Naive thymus-derived CD4-positive, alpha-beta T cell (primary cell): Measurements from ENCODE around the gene GRAMD1B. TPM values are rescaled to one million over a fixed set of nuclear protein-coding genes. Genes with fewer than 3 reads are reported as not detected.

Source experiments
- ATAC-seq: fragments of 150-1000 bp; cut with Tn5 transposase; 2 replicates; pipeline ENCODE4 v1.10.0; 2021; ENCODE audit warnings: mild to moderate bottlenecking, moderate library complexity
- CTCF ChIA-PET: fragments of 350-600 bp; sonication (Branson Sonifier 250); formaldehyde crosslinking; loops from one replicate; lab custom pipeline; 2021; ENCODE audit warnings: antibody characterized with exemption; lab: Charles Lee
- POLR2A ChIA-PET: fragments of 350-600 bp; sonication (Branson Sonifier 250); formaldehyde crosslinking; loops from one replicate; lab custom pipeline; 2021; ENCODE audit warnings: antibody characterized with exemption, inconsistent platforms; lab: Charles Lee
- DNase-seq, 9 donors: peaks; one replicate each; pipeline versions ENCODE4 v3.0.0 to v3.0.0-alpha.2; 2020 to 2022; ENCODE audit warnings: mixed read lengths in 1 of 9
- H3K27ac ChIP-seq: one replicate; pipeline ENCODE4 v1.7.0; 2013; ENCODE audit warnings: mild to moderate bottlenecking, low read depth, low read length, moderate library complexity
- H3K27me3 ChIP-seq, 2 donors: one replicate each; pipeline ENCODE4 v1.7.0; 2013; ENCODE audit warnings: low read length in 2 of 2, mild to moderate bottlenecking in 2 of 2, moderate library complexity in 2 of 2; ENCODE audit not compliant: control insufficient read depth in 2 of 2, insufficient read depth in 2 of 2
- H3K36me3 ChIP-seq, 3 experiments: 1 replicate in 2 of 3; 2 replicates in 1 of 3; pipeline ENCODE4 v1.7.0; 2013; ENCODE audit warnings: low read length in 3 of 3, mild to moderate bottlenecking in 3 of 3, moderate library complexity in 1 of 3; ENCODE audit not compliant: insufficient read depth in 3 of 3, control insufficient read depth in 2 of 3
- H3K4me1 ChIP-seq, 2 donors: one replicate each; pipeline ENCODE4 v1.7.0; 2013; ENCODE audit warnings: low read length in 2 of 2, mild to moderate bottlenecking in 2 of 2, moderate library complexity in 1 of 2; ENCODE audit not compliant: control insufficient read depth in 2 of 2, insufficient read depth in 2 of 2
- H3K4me3 ChIP-seq: 2 replicates; pipeline ENCODE4 v1.7.0; 2013; ENCODE audit warnings: mild to moderate bottlenecking, low read length
- H3K9me3 ChIP-seq, 3 experiments: 1 replicate in 2 of 3; 2 replicates in 1 of 3; pipeline ENCODE4 v1.7.0; 2013; ENCODE audit warnings: low read length in 3 of 3; ENCODE audit not compliant: control insufficient read depth in 2 of 3
- H3K27ac Mint-ChIP-seq, 9 donors: one replicate each; pipeline ENCODE4 v1.8.0; 2020 to 2022; ENCODE audit warnings: mixed read lengths in 9 of 9, mild to moderate bottlenecking in 8 of 9, moderate library complexity in 5 of 9, inconsistent platforms in 2 of 9
- H3K27me3 Mint-ChIP-seq, 5 donors: one replicate each; pipeline ENCODE4 v1.8.0; 2021 to 2022; ENCODE audit warnings: mixed read lengths in 5 of 5, mild to moderate bottlenecking in 1 of 5
- H3K36me3 Mint-ChIP-seq, 5 donors: one replicate each; pipeline ENCODE4 v1.8.0; 2020 to 2022; ENCODE audit warnings: mixed read lengths in 5 of 5, mild to moderate bottlenecking in 3 of 5, inconsistent platforms in 1 of 5
- H3K4me1 Mint-ChIP-seq, 7 donors: one replicate each; pipeline ENCODE4 v1.8.0; 2020 to 2022; ENCODE audit warnings: mixed read lengths in 7 of 7, mild to moderate bottlenecking in 3 of 7, inconsistent platforms in 1 of 7
- H3K4me3 Mint-ChIP-seq, 10 donors: one replicate each; pipeline ENCODE4 v1.8.0; 2020 to 2022; ENCODE audit warnings: mild to moderate bottlenecking in 10 of 10, mixed read lengths in 10 of 10, moderate library complexity in 6 of 10, inconsistent platforms in 2 of 10
- H3K9me3 Mint-ChIP-seq, 11 donors: one replicate each; pipeline ENCODE4 v1.8.0; 2020 to 2022; ENCODE audit warnings: mixed read lengths in 11 of 11, mild to moderate bottlenecking in 4 of 11, inconsistent platforms in 1 of 11, moderate library complexity in 1 of 11
- intact Hi-C, 2 donors: fragments of 100-400 bp; cut with micrococcal nuclease; formaldehyde crosslinking; loops; one replicate each; pipeline ENCODE4 v1.15.1; 2023
- polyA plus RNA-seq, 2 donors: library from polyadenylated mRNA; unstranded; fragments of 300-500 nt; fragmentation: Illumina TruSeq; gene quantifications; one replicate each; pipeline ENCODE4 v1.2.3, GENCODE V29; 2021
- total RNA-seq, 6 experiments: library from RNA in 5 of 6; stranded (reverse) in 5 of 6; gene quantifications; 1 replicate in 5 of 6; 2 replicates in 1 of 6; pipeline ENCODE4 v1.2.3 and lab custom pipeline; 2021 to 2026

The GRAMD1B gene
- total and polyA plus RNA-seq, 7 experiments from 2014 or later, result 1.7 to 88.9 (median 10.0) TPM

- Histone ChIP-seq H3K36me3 (no peaks in the 10 kb centered on the region), H3K27ac (no peak overlapping the region), H3K9me3 (no peaks in the 10 kb centered on the region), H3K4me1 (peaks cover 0 to 7% of the 10 kb centered on the region in 2 donors), H3K27me3 (no peaks in the 10 kb centered on the region), H3K4me3 (no peak overlapping the region)
- Mint-ChIP-seq H3K36me3 (peaks cover 0 to 8% (median 0%) of the 10 kb centered on the region in 5 donors), H3K4me1 (peaks cover 7 to 26% (median 18%) of the 10 kb centered on the region in 7 donors), H3K9me3 (no peaks in the 10 kb centered on the region), H3K27ac (no peak overlapping the region), H3K27me3 (peaks cover 0 to 4% (median 0%) of the 10 kb centered on the region in 5 donors), H3K4me3 (no peak overlapping the region)
- POLR2A ChIA-PET, result no interaction called here
- no peak for DNase-seq
- ATAC-seq, result no peak
- CTCF ChIA-PET, result interaction anchor here (0.6 kb wide), 1 partner anchor 14 kb away, joined by 3 read pairs; no protein-coding TSS in a partner anchor
- intact Hi-C loops, result no loop called here
Measured at GRCh38 chr11:123562829-123563228, 132.8 kb downstream of the GRAMD1B start.

DNA sequence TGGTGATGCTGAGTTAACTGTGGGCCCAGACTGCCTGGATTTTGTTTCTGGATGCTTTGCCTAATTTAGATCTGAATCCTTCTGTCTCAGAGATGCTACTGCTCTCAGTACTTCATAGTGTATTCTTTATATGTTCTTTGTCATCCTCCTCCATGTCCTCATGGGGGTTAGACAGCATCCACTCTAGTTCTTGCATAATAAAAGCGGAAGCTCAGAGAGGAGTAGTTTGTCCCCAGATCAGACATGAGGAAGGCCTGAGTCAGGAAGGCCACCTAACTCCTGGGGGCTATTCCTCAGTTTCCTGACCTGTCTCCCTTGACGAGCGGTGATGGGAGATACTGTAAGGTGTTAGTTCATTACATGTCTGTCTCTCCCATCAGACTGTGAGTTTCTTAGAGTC is 134.2 kb downstream of the GRAMD1B start:
- no peak overlapping the region for H3K4me3 Mint-ChIP-seq
- H3K9me3 ChIP-seq, result no peaks in the 10 kb centered on the region
- ATAC-seq, result peak; percentile 37
- intact Hi-C loops, result no loop called here
- H3K4me1 Mint-ChIP-seq, result peaks cover 7 to 24% (median 16%) of the 10 kb centered on the region in 7 donors
- ChIA-PET CTCF (no interaction called here), POLR2A (no interaction called here)
- H3K36me3 Mint-ChIP-seq, result peaks cover 0 to 8% (median 0%) of the 10 kb centered on the region in 5 donors
- H3K36me3 ChIP-seq, result no peaks in the 10 kb centered on the region
- H3K4me3 ChIP-seq, result no peak overlapping the region
- no peak overlapping the region for H3K27ac Mint-ChIP-seq
- no peak overlapping the region for H3K27ac ChIP-seq
- DNase-seq, result no peak
- peaks cover 0 to 7% of the 10 kb centered on the region in 2 donors for H3K4me1 ChIP-seq
- H3K9me3 Mint-ChIP-seq, result no peaks in the 10 kb centered on the region
- peaks cover 0 to 4% (median 0%) of the 10 kb centered on the region in 5 donors for H3K27me3 Mint-ChIP-seq
- H3K27me3 ChIP-seq, result no peaks in the 10 kb centered on the region

DNA sequence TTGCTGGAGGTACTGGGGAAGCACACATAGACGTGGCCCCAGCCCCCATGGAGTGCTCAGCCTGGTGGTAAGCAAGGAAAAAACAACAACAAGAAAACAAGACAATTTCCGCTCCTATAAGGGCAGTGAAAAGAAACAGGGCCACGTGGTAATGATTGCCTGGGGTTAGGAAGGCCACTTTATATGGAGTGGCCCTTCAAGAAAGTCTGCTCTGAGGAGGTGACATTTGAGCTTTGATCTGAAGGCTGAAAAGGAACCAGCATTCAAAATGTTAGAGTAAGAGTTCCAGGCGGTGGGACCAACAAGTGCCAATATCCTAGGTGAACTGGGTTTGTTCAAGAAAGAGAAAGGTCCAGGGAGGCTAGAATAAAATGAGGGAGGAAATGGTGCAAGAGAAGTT is 136.8 kb downstream of the GRAMD1B start:
- no peaks in the 10 kb centered on the region for H3K9me3 Mint-ChIP-seq
- no peaks in the 10 kb centered on the region for H3K27me3 ChIP-seq
- no peak overlapping the region for H3K27ac ChIP-seq
- no peak overlapping the region for H3K27ac Mint-ChIP-seq
- no peak overlapping the region for H3K4me3 ChIP-seq
- no peaks in the 10 kb centered on the region for H3K9me3 ChIP-seq
- no peaks in the 10 kb centered on the region for H3K36me3 ChIP-seq
- ATAC-seq (no peak), DNase-seq (no peak)
- H3K4me1 ChIP-seq, result no peaks in the 10 kb centered on the region
- no peaks in the 10 kb centered on the region for H3K27me3 Mint-ChIP-seq
- H3K4me3 Mint-ChIP-seq, result no peak overlapping the region
- intact Hi-C loops, result no loop called here
- peaks cover 0 to 4% (median 0%) of the 10 kb centered on the region in 5 donors for H3K36me3 Mint-ChIP-seq
- ChIA-PET CTCF (no interaction called here), POLR2A (no interaction called here)
- H3K4me1 Mint-ChIP-seq, result peaks cover 0 to 14% (median 0%) of the 10 kb centered on the region in 7 donors

DNA sequence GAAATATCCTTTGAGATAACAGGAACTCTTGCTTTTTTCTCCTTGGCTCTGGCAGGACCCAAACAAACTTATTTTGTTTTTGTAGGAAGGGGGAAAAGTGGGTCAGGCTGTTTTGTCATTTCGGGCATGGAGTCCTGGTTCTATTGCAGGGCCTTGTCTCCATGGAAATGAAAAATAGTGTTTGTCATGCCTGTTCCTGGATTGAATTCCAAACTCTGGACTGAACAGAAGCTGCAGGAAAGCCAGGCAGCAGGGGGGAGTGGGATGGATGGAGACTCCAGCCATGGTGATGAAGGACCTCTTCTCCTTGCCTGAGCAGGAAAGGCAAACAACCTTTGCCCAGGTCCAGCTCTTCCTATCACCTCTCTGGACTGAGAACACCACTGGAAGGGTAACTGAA is 137.4 kb downstream of the GRAMD1B start:
- CTCF ChIA-PET, result interaction anchor here (1.4 kb wide), 1 partner anchor 9 kb away, joined by 4 read pairs; no protein-coding TSS in a partner anchor
- DNase-seq (no peak), ATAC-seq (no peak)
- Mint-ChIP-seq H3K4me3 (no peak overlapping the region), H3K36me3 (peaks cover 0 to 4% (median 0%) of the 10 kb centered on the region in 5 donors), H3K27me3 (no peaks in the 10 kb centered on the region), H3K27ac (no peak overlapping the region), H3K9me3 (no peaks in the 10 kb centered on the region), H3K4me1 (peaks cover 0 to 16% (median 0%) of the 10 kb centered on the region in 7 donors)
- H3K4me3 ChIP-seq, result no peak overlapping the region
- POLR2A ChIA-PET, result no interaction called here
- intact Hi-C loops, result no loop called here
- H3K4me1 ChIP-seq, result no peaks in the 10 kb centered on the region
- H3K27me3 ChIP-seq, result no peaks in the 10 kb centered on the region
- H3K36me3 ChIP-seq, result no peaks in the 10 kb centered on the region
- H3K27ac ChIP-seq, result no peak overlapping the region
- no peaks in the 10 kb centered on the region for H3K9me3 ChIP-seq

GRCh38 chr11:123568367-123568870 is 138.3 kb downstream of the GRAMD1B start:
- ChIA-PET CTCF (interaction anchor here (1.4 kb wide), 1 partner anchor 9 kb away, joined by 4 read pairs; no protein-coding TSS in a partner anchor), POLR2A (no interaction called here)
- no peaks in the 10 kb centered on the region for H3K9me3 ChIP-seq
- ATAC-seq (no peak), DNase-seq (no peak)
- no peaks in the 10 kb centered on the region for H3K4me1 ChIP-seq
- Mint-ChIP-seq H3K27ac (no peak overlapping the region), H3K9me3 (no peaks in the 10 kb centered on the region), H3K4me3 (no peak overlapping the region), H3K27me3 (no peaks in the 10 kb centered on the region), H3K4me1 (peaks cover 0 to 17% (median 0%) of the 10 kb centered on the region in 7 donors), H3K36me3 (peaks cover 0 to 4% (median 0%) of the 10 kb centered on the region in 5 donors)
- H3K27ac ChIP-seq, result no peak overlapping the region
- no peaks in the 10 kb centered on the region for H3K36me3 ChIP-seq
- intact Hi-C loops, result no loop called here
- no peaks in the 10 kb centered on the region for H3K27me3 ChIP-seq
- H3K4me3 ChIP-seq, result no peak overlapping the region

DNA sequence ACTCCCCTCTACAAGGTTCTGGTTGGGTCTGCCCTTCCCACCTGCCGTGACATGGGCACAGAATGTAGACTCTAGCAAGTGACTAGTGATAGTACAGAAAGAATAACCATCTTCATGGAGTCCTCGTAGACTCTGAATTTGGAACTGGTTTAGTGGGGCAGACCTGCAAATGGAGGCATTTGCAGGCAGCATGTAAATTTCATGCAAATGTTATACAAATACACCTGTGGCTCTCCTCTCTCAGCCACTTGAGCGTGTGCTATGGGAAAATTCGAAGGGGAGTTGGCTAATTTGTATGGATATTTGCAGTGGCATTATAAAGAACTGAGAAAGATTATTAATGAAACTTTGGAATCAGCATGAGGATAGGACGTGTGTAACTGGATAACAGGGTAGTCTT is 139.3 kb downstream of the GRAMD1B start:
- CTCF ChIA-PET, result interaction anchor here (0.6 kb wide), 1 partner anchor 1015 kb away, joined by 4 read pairs; no protein-coding TSS in a partner anchor

More for the DNA sequence above, 139.3 kb downstream of the GRAMD1B start:
- DNase-seq (no peak), ATAC-seq (no peak)
- Mint-ChIP-seq H3K9me3 (no peaks in the 10 kb centered on the region), H3K4me1 (peaks cover 0 to 17% (median 0%) of the 10 kb centered on the region in 7 donors), H3K4me3 (no peak overlapping the region), H3K27me3 (no peaks in the 10 kb centered on the region), H3K27ac (no peak overlapping the region), H3K36me3 (peaks cover 0 to 4% (median 0%) of the 10 kb centered on the region in 5 donors)
- intact Hi-C loops, result no loop called here
- H3K27me3 ChIP-seq, result no peaks in the 10 kb centered on the region
- H3K4me1 ChIP-seq, result no peaks in the 10 kb centered on the region
- POLR2A ChIA-PET, result no interaction called here
- no peak overlapping the region for H3K27ac ChIP-seq
- H3K4me3 ChIP-seq, result no peak overlapping the region
- no peaks in the 10 kb centered on the region for H3K36me3 ChIP-seq
- H3K9me3 ChIP-seq, result no peaks in the 10 kb centered on the region
